Astrocyte (in vitro differentiated cells and primary cell): ENCODE data around the gene FETUB. TPM values are rescaled to one million over a fixed set of nuclear protein-coding genes. Genes with fewer than 3 reads are reported as not detected.

Experiments
- DNase-seq: peaks from one replicate; pipeline ENCODE4 v3.0.0-alpha.2; 2010; ENCODE audit warnings: low read depth
- FAIRE-seq: peaks from 2 replicates; lab custom pipeline; 2011; peaks lifted over from hg19 to GRCh38; lab: Jason Lieb, UNC
- H2AFZ ChIP-seq: 2 replicates; pipeline ENCODE4 v1.6.0; 2012; ENCODE audit warnings: low read depth, low read length, inconsistent platforms
- H3K27ac ChIP-seq: 2 replicates; pipeline ENCODE4 v1.5.1; 2011; ENCODE audit warnings: low read depth, low read length, inconsistent platforms
- H3K27me3 ChIP-seq: 2 replicates; pipeline ENCODE4 v1.6.0; 2011; ENCODE audit warnings: low read length, inconsistent platforms; ENCODE audit not compliant: insufficient read depth
- H3K36me3 ChIP-seq: 2 replicates; pipeline ENCODE4 v1.5.1; 2011; ENCODE audit warnings: low read length, inconsistent platforms; ENCODE audit not compliant: insufficient read depth
- H3K4me1 ChIP-seq: 2 replicates; pipeline ENCODE4 v1.5.1; 2011; ENCODE audit warnings: low read length, inconsistent platforms; ENCODE audit not compliant: insufficient read depth
- H3K4me2 ChIP-seq: 2 replicates; pipeline ENCODE4 v1.6.0; 2012; ENCODE audit warnings: low read length, inconsistent platforms
- H3K4me3 ChIP-seq: 2 replicates; pipeline ENCODE4 v1.5.1; 2011; ENCODE audit warnings: low read depth, mild to moderate bottlenecking, low read length, inconsistent platforms; ENCODE audit not compliant: insufficient read depth
- H3K79me2 ChIP-seq: 2 replicates; pipeline ENCODE4 v1.6.0; 2012; ENCODE audit warnings: mild to moderate bottlenecking, low read length, inconsistent platforms; ENCODE audit not compliant: insufficient read depth
- H3K9ac ChIP-seq: 2 replicates; pipeline ENCODE4 v1.6.0; 2012; ENCODE audit warnings: mild to moderate bottlenecking, low read length, inconsistent platforms
- H3K9me3 ChIP-seq: 2 replicates; pipeline ENCODE4 v1.5.1; 2012; ENCODE audit warnings: low read depth, mild to moderate bottlenecking, low read length, inconsistent platforms; ENCODE audit not compliant: insufficient read depth
- H4K20me1 ChIP-seq: 2 replicates; pipeline ENCODE4 v1.6.0; 2012; ENCODE audit warnings: low read length, inconsistent platforms; ENCODE audit not compliant: insufficient read depth
- H3K27ac Mint-ChIP-seq: one replicate; pipeline ENCODE4 v1.8.0; 2021; ENCODE audit warnings: mild to moderate bottlenecking, mixed read lengths; ENCODE audit not compliant: unreplicated experiment
- H3K27me3 Mint-ChIP-seq: one replicate; pipeline ENCODE4 v1.8.0; 2021; ENCODE audit warnings: low read depth, mixed read lengths; ENCODE audit not compliant: unreplicated experiment
- H3K36me3 Mint-ChIP-seq: one replicate; pipeline ENCODE4 v1.8.0; 2021; ENCODE audit warnings: low read depth, mixed read lengths; ENCODE audit not compliant: unreplicated experiment
- H3K4me1 Mint-ChIP-seq: one replicate; pipeline ENCODE4 v1.8.0; 2021; ENCODE audit warnings: low read depth, mixed read lengths; ENCODE audit not compliant: unreplicated experiment
- H3K4me3 Mint-ChIP-seq: one replicate; pipeline ENCODE4 v1.8.0; 2021; ENCODE audit warnings: mild to moderate bottlenecking, moderate library complexity, mixed read lengths; ENCODE audit not compliant: unreplicated experiment
- H3K9me3 Mint-ChIP-seq: one replicate; pipeline ENCODE4 v1.8.0; 2021; ENCODE audit warnings: mild to moderate bottlenecking, mixed read lengths; ENCODE audit not compliant: unreplicated experiment
- EZH2 ChIP-seq: IDR thresholded peaks from 2 replicates; pipeline ENCODE4 v1.6.1; 2012; ENCODE audit warnings: mild to moderate bottlenecking, low read length, inconsistent platforms; ENCODE audit not compliant: insufficient read depth
- total RNA-seq: library from RNA; stranded (reverse); gene quantifications from 2 replicates; pipeline ENCODE4 v1.2.1, GENCODE V29; 2021
- TF ChIP-seq, protein P1 (sequence below): IDR thresholded peaks from 2 replicates; pipeline ENCODE4 v1.5.1; 2011; ENCODE audit warnings: low read depth, mild to moderate bottlenecking, inconsistent platforms, low read length, moderate library complexity; ENCODE audit not compliant: insufficient read depth

FETUB gene
- total RNA-seq, 1 donor from 2014 or later = not detected

DNA sequence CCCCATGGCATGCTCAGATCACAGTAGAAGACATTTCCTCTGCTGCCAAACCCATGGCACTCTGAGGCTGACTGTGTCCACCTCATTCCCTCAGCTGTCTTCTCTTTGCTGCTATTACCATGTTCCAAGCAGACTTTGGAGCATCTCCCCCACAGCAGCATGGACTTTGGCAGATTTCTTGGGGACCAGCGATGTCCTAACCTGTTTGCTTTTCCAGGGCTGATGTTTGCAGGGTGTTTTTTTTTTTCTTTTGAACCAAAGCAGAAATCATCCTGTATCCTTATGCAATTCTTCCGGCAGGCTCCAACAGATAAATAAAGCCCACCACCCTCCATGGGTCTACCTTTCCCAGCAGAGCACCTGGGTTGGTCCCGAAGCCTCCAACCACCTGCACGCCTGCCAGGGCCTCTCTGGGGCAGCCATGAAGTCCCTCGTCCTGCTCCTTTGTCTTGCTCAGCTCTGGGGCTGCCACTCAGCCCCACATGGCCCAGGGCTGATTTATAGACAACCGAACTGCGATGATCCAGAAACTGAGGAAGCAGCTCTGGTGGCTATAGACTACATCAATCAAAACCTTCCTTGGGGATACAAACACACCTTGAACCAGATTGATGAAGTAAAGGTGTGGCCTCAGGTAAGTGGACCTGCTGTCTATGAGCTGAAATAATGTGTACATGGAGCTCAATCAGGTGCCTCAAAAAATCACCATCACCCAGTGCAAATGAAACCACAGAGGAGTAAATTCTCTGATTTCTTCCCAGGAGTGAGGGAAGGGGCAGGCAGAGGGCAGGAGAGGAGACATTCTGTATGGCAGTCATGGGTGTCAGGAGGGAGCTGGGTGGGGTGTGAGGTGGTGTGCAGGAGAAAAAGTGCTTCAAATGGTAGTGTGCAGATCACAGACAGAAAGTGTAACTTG is 27.2 kb upstream of the FETUB start, which contains the start of gene AHSG:
Gene AHSG, plus strand, starts transcription at position 340 of the 916 bp plus-strand sequence. Its CDS starts 82 bp downstream, at position 422.
- H3K4me1 ChIP-seq = peaks cover 5% of the 10 kb centered on the region
- no peak within 1 kb of the TSS for H3K9ac ChIP-seq
- Mint-ChIP-seq H3K27me3 (peaks cover 35% of the 10 kb centered on the region), H3K36me3 (no peaks in the 10 kb centered on the region), H3K4me1 (peaks cover 4% of the 10 kb centered on the region), H3K9me3 (no peaks in the 10 kb centered on the region), H3K4me3 (no peak within 1 kb of the TSS), H3K27ac (no peak within 1 kb of the TSS)
- no peaks in the 10 kb centered on the region for H3K79me2 ChIP-seq
- TF ChIP-seq, protein P1, sequence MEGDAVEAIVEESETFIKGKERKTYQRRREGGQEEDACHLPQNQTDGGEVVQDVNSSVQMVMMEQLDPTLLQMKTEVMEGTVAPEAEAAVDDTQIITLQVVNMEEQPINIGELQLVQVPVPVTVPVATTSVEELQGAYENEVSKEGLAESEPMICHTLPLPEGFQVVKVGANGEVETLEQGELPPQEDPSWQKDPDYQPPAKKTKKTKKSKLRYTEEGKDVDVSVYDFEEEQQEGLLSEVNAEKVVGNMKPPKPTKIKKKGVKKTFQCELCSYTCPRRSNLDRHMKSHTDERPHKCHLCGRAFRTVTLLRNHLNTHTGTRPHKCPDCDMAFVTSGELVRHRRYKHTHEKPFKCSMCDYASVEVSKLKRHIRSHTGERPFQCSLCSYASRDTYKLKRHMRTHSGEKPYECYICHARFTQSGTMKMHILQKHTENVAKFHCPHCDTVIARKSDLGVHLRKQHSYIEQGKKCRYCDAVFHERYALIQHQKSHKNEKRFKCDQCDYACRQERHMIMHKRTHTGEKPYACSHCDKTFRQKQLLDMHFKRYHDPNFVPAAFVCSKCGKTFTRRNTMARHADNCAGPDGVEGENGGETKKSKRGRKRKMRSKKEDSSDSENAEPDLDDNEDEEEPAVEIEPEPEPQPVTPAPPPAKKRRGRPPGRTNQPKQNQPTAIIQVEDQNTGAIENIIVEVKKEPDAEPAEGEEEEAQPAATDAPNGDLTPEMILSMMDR = no peak
- no peak for TF ChIP-seq EZH2
- no peak within 1 kb of the TSS for H2AFZ ChIP-seq
- no peaks in the 10 kb centered on the region for H3K36me3 ChIP-seq
- H4K20me1 ChIP-seq = no peaks in the 10 kb centered on the region
- H3K9me3 ChIP-seq = no peaks in the 10 kb centered on the region
- H3K27me3 ChIP-seq = peaks cover 11% of the 10 kb centered on the region
- FAIRE-seq (no peak), DNase-seq (no peak)
- H3K27ac ChIP-seq = no peak within 1 kb of the TSS
- H3K4me3 ChIP-seq = no peak within 1 kb of the TSS
- no peak within 1 kb of the TSS for H3K4me2 ChIP-seq

DNA sequence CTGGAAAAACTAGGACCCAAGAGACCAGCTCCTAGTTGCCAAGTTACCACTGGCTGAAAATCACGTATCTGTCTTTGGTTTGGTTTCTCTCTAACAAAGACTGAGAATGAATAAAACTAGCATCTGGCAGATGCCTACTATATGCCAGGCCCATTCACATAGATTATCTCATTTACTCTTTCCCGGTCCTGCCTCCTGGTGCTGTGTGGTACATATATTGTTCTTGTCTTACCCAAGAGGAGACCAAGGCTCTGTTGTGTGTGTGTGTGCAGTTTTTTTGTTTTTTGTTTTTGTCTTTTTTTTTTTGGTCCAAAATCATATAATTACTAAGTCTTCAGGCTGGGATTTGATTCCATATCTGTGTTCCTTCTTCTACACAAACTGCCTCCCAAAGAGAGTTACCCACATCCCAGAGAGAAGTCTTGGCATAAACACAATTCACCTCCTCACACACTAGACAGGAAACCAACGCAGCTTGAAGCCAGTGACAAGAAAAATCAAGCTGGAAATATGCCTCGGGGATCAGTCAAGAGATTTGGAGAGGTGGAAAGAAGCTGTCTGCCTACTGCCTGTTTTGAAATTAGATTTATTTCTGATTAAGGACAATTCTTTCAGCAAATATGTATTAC is 26.4 kb upstream of the FETUB start:
- Histone ChIP-seq H3K9ac (no peak overlapping the region), H2AFZ (no peak overlapping the region), H3K27me3 (peaks cover 11% of the 10 kb centered on the region), H3K9me3 (no peaks in the 10 kb centered on the region), H3K79me2 (no peaks in the 10 kb centered on the region), H3K27ac (no peak overlapping the region), H4K20me1 (no peaks in the 10 kb centered on the region), H3K4me1 (peaks cover 5% of the 10 kb centered on the region), H3K4me3 (no peak overlapping the region), H3K36me3 (no peaks in the 10 kb centered on the region), H3K4me2 (no peak overlapping the region)
- no peak overlapping the region for H3K27ac Mint-ChIP-seq
- TF ChIP-seq, protein P1 = no peak
- DNase-seq (no peak), FAIRE-seq (no peak)
- no peaks in the 10 kb centered on the region for H3K9me3 Mint-ChIP-seq
- H3K4me3 Mint-ChIP-seq = no peak overlapping the region
- H3K36me3 Mint-ChIP-seq = no peaks in the 10 kb centered on the region
- H3K27me3 Mint-ChIP-seq = peaks cover 41% of the 10 kb centered on the region
- peaks cover 4% of the 10 kb centered on the region for H3K4me1 Mint-ChIP-seq
